Measurements from ENCODE around the gene ITGA8.

- TF ChIP-seq CTCF (IDR thresholded peaks at IDR 0.05; ENCODE audit: low read length) (peak; percentile 27; the same call in 1 of the 2 replicates), EZH2 (IDR thresholded peaks at IDR 0.05; ENCODE audit: borderline replicate concordance, low read length) (no peak)
These were observed 4.0 kb downstream of the ITGA8 start for GRCh38 chr10:15715619-15716227.

Data from OCI-LY1 (cell line).